ENCODE data around the gene CNST.

CNST gene

GRCh38 chr1:246526380-246526779 is 39.9 kb upstream of the CNST start:
- TF ChIP-seq POLR2AphosphoS5 (IDR thresholded peaks at IDR 0.05; ENCODE audit: low read depth, low read length) (no peak), SIN3A (IDR thresholded peaks at IDR 0.05; ENCODE audit: borderline replicate concordance, insufficient read depth, low read length) (no peak), TAF1 (IDR thresholded peaks at IDR 0.05; ENCODE audit: borderline replicate concordance, insufficient read depth, low read length) (no peak), FOXP2 (optimal IDR thresholded peaks at IDR 0.05; ENCODE audit: borderline replicate concordance, extremely low read depth, extremely low read length, insufficient read depth) (no peak), REST (IDR thresholded peaks at IDR 0.05; ENCODE audit: insufficient read depth in 1 of 2, low read depth in 2 of 2, low read length in 2 of 2) (no peak)

GRCh38 chr1:246526915-246527314 is 39.3 kb upstream of the CNST start:
- TF ChIP-seq SIN3A (IDR thresholded peaks at IDR 0.05; ENCODE audit: borderline replicate concordance, insufficient read depth, low read length): no peak
- no peak for TF ChIP-seq REST (IDR thresholded peaks at IDR 0.05; ENCODE audit: insufficient read depth in 1 of 2, low read depth in 2 of 2, low read length in 2 of 2)
- TF ChIP-seq POLR2AphosphoS5 (IDR thresholded peaks at IDR 0.05; ENCODE audit: low read depth, low read length): no peak
- no peak for TF ChIP-seq FOXP2 (optimal IDR thresholded peaks at IDR 0.05; ENCODE audit: borderline replicate concordance, extremely low read depth, extremely low read length, insufficient read depth)
- no peak for TF ChIP-seq TAF1 (IDR thresholded peaks at IDR 0.05; ENCODE audit: borderline replicate concordance, insufficient read depth, low read length)

- no peak for TF ChIP-seq REST (IDR thresholded peaks at IDR 0.05; ENCODE audit: insufficient read depth in 1 of 2, low read depth in 2 of 2, low read length in 2 of 2)
- TF ChIP-seq FOXP2 (optimal IDR thresholded peaks at IDR 0.05; ENCODE audit: borderline replicate concordance, extremely low read depth, extremely low read length, insufficient read depth): no peak
- TF ChIP-seq SIN3A (IDR thresholded peaks at IDR 0.05; ENCODE audit: borderline replicate concordance, insufficient read depth, low read length): no peak
- no peak for TF ChIP-seq POLR2AphosphoS5 (IDR thresholded peaks at IDR 0.05; ENCODE audit: low read depth, low read length)
- no peak for TF ChIP-seq TAF1 (IDR thresholded peaks at IDR 0.05; ENCODE audit: borderline replicate concordance, insufficient read depth, low read length)
These were observed 38.7 kb upstream of the CNST start for GRCh38 chr1:246527402-246528088.

GRCh38 chr1:246528933-246529731 is 37.1 kb upstream of the CNST start:
- TF ChIP-seq FOXP2 (optimal IDR thresholded peaks at IDR 0.05; ENCODE audit: borderline replicate concordance, extremely low read depth, extremely low read length, insufficient read depth): no peak
- no peak for TF ChIP-seq REST (IDR thresholded peaks at IDR 0.05; ENCODE audit: insufficient read depth in 1 of 2, low read depth in 2 of 2, low read length in 2 of 2)
- TF ChIP-seq POLR2AphosphoS5 (IDR thresholded peaks at IDR 0.05; ENCODE audit: low read depth, low read length): no peak
- no peak for TF ChIP-seq SIN3A (IDR thresholded peaks at IDR 0.05; ENCODE audit: borderline replicate concordance, insufficient read depth, low read length)
- no peak for TF ChIP-seq TAF1 (IDR thresholded peaks at IDR 0.05; ENCODE audit: borderline replicate concordance, insufficient read depth, low read length)
